GM21381 (cell line): Measurements from ENCODE around the gene DCTN4.

Experiments
- ATAC-seq: cut with Tn5 transposase; IDR thresholded peaks from one replicate; pipeline ENCODE4 v1.9.1; 2021; ENCODE audit warnings: mild to moderate bottlenecking, moderate library complexity; ENCODE audit not compliant: unreplicated experiment

Gene DCTN4

DNA sequence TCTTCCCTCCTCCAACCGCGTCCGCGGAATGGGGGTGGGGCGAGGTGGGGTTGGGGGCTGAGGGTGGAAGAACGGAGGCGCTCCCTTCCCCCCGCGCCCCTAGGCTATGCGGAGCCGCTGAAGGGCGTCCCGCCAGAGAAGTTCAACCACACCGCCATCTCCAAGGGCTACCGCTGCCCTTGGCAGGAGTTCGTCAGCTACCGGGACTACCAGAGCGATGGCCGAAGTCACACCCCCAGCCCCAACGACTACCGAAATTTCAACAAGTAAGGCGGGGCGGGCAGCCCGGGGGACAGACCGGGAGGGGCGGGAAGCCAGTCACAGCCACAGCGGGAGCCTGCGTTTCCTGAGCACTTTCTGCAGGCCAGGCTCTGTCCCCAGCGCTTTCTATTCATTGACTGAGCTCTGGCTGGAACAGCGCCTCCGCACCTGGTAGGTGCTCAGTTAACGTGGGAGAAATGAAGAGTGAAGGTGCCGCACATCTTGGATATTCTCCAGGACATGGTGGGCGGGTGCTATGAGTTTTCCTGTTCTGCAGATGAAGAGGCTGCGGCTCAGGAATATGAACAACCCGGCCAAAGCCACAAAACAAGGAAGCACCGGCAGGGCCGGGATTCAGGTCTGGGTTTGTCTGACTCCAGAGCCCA lies 86.5 kb downstream of the DCTN4 start:
- no peak for ATAC-seq

DNA sequence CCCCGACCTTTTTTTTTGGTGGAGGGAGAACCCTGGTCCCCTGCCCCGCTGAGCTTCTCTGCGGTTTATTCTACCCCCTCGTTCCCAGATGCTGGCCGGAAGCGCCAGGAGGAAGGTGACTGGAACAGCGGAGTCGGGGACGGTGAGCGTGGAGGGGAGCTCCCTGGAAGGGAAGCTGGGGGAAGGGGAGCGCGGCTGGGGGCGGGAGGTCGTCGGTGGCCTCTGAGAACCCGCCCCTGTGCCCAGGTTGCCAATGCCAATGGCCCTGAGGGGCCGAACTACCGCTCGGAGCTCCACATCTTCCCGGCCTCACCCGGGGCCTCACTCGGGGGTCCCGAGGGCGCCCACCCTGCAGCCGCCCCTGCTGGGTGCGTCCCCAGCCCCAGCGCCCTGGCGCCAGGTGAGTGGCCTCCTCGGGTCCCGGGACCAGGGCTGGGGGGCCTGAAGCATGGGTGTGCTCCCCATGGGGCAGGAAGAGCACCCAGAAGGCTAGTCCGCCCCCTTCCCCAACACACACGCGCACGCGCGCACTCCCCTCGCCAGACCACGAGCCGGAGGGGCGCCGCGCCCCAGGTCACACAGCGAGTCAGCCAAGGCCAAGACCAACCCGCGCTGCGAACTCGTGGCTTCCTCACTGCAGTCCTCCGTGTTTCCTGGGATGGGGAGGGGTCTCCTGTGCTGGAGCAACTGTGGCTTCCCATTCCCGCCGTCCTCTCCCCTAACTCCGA lies 87.1 kb downstream of the DCTN4 start:
- ATAC-seq: no peak

DNA sequence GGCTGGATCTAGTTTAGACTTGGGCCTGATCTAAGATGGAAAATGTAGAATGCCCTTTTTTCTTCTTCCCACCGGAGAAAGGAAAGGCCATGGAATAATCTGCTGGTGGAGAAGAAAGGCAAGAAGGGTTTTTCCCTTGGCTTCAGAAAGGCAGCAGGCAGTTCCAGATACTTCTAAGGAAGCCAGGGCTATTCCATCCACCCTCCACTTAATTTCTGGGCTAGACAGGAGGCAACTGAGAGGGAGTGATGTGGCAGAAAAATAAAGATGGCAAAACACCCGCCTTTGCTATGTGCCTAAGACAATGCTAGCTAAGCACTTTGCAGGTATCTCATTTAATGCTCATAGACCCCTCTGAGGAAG lies 87.9 kb downstream of the DCTN4 start:
- no peak for ATAC-seq

DNA sequence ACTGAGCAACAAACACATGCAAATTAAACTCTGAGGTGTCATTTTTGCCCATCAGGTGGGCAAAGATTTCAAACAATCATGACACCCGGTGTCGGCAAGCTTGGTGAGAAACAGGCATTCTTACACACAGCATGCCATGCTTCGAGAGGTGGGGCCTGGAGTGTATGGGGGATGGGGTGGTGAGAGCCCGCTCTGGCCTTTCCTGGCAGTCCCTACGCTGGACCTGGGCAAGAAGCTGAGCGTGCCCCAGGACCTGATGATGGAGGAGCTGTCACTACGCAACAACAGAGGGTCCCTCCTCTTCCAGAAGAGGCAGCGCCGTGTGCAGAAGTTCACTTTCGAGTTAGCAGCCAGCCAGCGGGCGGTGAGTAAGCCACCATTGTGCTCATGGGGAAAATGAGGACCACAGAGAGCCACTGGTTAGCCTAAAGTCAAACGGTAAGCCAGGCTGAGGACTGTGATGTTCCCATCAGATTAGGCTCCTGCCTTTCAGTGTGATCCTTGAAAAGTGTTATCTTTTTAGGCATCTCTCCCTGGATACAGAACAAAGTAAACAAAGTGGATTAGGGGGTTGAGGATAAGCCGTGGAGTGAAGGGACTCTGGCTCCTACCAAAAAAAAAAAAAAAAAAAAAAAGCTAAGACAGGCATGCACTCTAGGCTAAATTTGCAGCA lies 88.4 kb downstream of the DCTN4 start:
- ATAC-seq: no peak

DNA sequence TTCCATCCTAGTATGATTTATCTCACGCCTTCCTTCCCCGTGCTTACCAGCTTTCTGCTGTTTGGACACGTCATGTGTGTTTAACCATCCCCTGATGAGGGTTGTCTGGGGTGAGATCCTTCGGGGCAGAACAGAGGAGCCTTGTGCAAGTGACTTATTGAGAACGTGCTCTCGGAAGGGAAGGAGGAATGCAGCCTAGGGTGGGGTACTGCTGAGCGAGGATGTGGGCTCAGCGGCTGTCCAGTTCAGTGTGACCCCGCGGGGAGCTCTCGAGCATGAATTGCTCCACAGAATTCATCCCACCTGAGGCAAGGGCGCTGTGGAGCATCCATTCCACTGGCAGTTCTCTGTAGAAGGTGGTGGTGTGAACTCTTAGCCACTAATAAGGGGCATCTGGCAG lies 93.8 kb downstream of the DCTN4 start:
- ATAC-seq: no peak

DNA sequence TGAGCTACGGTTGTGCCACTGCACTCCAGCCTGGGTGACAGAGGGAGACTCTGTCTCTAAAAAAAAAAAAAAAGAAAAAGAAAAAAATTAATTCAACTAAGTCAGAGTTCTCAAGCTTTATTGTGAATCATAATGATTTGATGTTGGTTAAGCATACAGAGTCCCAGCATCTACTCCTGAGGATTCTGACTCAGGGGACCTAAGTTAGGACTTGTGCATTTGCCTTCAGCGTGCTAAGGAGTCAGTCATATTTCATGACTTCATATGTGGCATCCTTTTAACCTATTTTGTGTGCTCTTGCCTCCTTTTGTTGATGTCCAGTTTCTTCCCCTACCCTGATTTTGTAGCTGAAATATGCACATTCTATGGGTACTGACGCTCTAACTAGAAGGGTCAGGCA lies 94.9 kb downstream of the DCTN4 start:
- no peak for ATAC-seq

DNA sequence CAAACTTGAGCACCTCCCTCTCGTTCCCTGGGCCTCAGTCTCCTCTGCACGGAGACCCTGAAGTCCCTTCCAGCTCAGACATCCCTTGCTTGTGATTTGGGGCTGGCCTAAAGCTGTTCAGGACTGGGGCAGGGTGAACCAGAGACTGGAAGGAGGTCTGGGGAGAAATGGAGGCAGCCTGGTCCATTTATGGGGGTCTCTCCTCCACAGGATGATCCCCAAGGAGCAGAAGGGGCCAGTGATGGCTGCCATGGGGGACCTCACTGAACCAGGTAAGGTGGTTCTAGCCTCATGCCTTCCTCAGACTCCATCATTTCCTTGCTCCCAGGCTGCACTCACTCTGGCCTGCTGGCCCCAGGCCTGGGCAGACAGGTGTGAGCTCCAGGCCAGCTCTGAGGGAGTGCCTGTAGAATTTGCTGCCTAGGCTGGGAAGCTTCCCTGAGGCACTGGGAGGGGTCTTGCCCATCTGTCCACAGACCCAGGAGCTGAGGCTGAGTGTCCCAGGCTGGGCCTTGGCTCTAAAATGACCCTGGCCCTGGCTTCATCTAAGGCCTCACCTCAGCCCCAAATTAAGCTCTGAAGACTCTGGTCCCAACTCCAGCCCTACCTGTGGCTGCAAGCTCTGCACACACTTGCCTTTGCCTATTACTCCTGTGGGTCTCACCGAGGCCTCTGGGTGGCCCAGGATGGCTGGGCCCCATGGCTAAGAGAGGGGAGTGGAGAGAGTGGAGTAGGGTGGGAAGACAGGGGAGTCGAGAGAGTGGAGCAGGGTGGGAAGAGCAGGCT lies 95.9 kb downstream of the DCTN4 start:
- ATAC-seq: no peak

DNA sequence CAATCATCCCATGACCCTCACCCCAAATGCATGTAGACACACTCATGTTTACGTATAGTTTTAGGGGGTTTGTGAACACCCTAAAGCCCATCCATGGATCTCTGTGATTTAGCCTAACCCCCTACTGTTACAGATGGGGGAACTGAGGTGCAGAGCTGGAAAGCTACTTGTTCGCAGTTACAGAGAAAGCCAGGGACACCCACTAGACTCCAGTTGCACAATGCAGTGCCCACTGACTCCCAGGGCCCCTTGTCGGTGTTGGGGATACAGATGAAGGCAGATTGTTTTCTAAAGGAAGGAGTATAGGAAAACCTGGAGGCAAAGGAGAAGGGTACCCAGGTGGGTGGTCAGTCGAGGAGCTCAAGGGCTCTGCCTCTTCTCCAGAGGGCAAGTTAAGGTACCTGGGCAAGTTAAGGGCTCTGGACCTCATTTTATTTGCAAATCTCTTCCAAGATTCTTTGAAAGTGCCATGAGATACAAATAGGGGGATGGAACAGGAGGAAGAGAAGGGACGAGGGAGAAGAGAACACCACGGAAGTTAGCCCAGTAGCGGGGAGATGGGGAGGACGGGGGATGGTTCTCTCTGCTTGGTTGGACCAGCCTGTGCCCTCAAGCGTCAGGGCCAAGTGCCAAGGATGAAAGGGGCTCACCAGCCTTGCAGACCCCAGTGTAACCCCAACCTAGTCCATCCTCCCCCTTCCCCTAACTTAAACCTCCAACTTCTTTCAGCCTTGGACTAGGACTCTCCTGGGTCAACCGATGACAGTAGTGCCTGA lies 96.8 kb downstream of the DCTN4 start:
- ATAC-seq: no peak

DNA sequence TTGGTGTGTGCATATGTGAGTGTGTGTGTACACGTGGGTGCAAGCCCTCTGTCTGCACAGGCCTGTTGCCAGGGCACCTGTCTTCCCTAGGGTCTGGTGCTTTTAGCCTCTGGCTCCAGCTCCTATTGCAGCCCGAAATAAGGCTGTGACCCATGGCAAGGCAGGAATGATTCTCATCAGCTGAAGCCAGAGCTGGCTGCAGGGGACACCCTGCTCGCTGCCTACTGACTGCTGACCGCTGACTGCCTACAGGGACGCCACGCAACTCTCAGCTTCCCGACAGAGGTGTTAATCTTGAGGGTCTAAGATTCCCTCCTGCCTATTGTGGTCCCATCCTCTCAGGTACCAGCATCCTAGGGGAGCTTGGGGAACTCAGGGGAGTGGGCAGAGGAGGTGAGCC lies 97.7 kb downstream of the DCTN4 start, which contains the start of gene MYOZ3:
TSS of gene MYOZ3 (plus strand) at position 166 of the 400 bp plus-strand sequence. CDS start 1,691 bp downstream, outside the sequence.
- ATAC-seq: no peak

DNA sequence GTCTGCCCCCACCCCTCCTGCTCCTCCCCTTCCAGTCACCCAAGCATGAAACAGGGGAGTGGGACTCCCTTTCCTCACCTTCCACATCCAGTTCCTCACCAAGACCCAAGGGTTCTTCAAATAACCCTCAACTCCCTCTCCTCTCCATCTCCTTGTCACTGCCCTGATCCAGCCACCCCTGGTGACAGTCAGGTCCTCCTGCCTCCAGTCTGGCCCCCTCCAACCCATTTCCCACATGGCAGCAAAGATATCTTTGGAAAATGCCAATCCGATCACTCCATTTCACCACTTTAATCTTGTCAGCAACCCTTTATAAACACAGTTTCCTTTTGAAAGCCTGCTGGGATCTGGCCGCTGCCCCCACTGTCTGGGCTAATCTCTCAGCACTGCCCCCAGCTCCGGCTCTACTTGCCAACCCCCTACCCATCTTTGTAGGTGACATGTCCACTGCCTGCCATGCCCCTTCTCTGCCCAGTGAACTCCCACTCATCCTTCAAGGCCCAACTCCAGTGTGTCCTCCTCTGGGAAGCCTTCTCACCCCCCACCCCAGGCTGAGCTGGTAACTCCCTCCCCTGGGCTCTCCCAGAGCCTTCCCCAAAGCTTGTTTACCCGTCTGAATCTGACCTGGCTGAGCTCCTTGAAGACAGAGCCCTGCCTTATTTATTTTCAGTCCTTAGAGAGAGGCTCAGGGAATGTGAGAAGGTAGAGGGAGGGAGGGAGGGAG lies 98.5 kb downstream of the DCTN4 start:
- no peak for ATAC-seq

DNA sequence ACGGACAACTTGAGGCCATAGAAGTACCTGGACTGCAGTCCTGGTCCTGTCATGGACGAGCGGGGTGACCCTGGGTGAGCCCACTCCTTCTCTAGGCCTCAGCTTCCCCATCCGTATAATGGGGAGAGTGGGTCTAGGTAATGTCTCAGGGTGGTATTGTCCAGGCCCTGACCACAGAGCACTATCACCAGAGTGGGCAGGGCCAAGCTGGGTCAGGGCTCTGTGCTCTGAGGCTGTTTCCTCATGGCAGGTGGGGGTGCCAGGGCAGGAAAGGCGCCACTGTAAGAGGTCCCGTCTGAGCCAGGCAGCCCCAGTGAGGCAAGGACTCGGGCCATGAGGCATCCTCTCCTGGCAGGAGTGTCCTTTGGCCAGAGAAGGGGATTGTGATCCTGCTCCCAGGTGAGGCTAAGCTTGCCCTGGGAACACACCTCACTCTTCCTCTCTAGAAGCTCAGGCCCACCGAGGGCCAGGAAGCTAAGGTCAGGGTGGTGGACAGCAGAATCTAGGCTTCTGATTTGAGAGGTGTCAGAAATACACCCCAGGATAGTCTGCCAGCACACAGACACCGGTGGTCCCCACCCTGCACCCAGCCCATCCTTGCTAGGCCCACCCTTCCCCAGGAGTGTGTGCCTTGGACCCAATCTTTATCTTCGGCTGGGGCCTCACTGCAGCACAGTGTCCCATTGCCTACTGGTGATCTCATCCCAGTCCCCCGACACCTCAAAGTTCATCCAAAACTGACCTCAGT lies 99.3 kb downstream of the DCTN4 start:
- ATAC-seq: no peak

DNA sequence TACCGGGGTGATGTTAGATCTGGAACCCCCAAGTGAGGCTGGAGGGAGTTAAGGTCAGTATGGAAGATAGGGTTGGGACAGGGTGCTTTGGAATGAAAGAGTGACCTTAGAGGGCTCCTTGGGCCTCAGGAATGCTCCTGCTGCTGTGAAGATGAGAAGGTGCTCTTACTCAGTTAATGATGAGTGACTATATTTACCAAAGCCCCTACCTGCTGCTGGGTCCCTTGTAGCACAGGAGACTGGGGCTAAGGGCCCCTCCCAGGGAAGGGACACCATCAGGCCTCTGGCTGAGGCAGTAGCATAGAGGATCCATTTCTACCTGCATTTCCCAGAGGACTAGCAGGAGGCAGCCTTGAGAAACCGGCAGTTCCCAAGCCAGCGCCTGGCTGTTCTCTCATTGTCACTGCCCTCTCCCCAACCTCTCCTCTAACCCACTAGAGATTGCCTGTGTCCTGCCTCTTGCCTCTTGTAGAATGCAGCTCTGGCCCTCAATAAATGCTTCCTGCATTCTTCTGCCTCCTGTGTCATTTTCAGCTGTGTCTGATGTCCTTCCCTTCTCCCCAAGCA lies 100.0 kb downstream of the DCTN4 start:
- ATAC-seq: no peak
